Activated CD4-positive, alpha-beta T cell treated with anti-CD3 and anti-CD28 coated beads for 48 hours (primary cell): Measurements from ENCODE around the gene GSAP.
A peak's percentile ranks its signal among the peaks of the same experiment; 100 is the strongest.

ENCODE experiments used
- DNase-seq: peaks from one replicate; pipeline ENCODE4 v3.0.0-alpha.2; 2020

Gene GSAP

GRCh38 chr7:77270094-77270480, 146.1 kb downstream of the GSAP start:
- no peak for DNase-seq

- DNase-seq, result no peak
These were observed 146.6 kb downstream of the GSAP start for GRCh38 chr7:77269360-77270093.

GRCh38 chr7:77266291-77266794, 149.8 kb downstream of the GSAP start:
- DNase-seq, result peak; percentile 36

GRCh38 chr7:77265666-77266065, 150.5 kb downstream of the GSAP start:
- no peak for DNase-seq

GRCh38 chr7:77262316-77262715, 153.8 kb downstream of the GSAP start:
- no peak for DNase-seq
